ENCODE results near the gene EME2.
"Not testable (repeated sequence)": the region's sequence is repeated elsewhere in the genome, so short reads cannot be mapped to it uniquely, and the experiment has no call there.

EME2 gene, protein sequence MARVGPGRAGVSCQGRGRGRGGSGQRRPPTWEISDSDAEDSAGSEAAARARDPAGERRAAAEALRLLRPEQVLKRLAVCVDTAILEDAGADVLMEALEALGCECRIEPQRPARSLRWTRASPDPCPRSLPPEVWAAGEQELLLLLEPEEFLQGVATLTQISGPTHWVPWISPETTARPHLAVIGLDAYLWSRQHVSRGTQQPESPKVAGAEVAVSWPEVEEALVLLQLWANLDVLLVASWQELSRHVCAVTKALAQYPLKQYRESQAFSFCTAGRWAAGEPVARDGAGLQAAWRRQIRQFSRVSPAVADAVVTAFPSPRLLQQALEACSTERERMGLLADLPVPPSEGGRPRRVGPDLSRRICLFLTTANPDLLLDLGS

DNA sequence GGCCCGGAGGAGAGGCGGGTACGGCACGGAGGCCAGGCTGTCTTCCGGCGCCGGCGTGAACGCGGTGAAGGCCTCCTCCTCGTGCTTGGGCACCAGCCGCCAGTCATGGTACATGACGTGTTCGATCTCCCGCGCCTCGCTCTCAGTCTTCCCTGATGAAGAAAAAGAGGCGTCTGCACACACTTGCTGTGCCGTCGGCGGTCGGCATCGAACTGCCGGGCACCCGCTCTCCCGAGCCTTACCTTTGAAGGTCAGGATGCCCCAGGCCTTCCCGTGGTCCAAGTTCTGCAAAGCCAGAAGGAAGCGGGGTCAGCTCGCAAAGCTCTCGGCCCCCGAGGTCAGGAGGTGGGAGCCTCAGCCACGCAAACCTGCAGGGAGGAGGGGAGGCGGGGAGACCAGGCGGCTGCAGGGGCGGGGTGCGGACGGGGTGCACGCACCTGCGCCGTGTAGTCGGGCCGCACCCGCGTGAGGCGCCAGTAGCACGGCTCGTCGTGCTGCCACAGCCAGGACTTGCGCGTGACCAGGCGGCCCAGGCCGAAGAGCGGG, at the start of gene EME2:
EME2 (plus strand) TSS at position 449 of the 546 bp plus-strand sequence. CDS start 418 bp downstream, outside the sequence.
- peaks cover 4% of the 10 kb centered on the region for H3K4me1 Mint-ChIP-seq (ENCODE audit: low read depth)

DNA sequence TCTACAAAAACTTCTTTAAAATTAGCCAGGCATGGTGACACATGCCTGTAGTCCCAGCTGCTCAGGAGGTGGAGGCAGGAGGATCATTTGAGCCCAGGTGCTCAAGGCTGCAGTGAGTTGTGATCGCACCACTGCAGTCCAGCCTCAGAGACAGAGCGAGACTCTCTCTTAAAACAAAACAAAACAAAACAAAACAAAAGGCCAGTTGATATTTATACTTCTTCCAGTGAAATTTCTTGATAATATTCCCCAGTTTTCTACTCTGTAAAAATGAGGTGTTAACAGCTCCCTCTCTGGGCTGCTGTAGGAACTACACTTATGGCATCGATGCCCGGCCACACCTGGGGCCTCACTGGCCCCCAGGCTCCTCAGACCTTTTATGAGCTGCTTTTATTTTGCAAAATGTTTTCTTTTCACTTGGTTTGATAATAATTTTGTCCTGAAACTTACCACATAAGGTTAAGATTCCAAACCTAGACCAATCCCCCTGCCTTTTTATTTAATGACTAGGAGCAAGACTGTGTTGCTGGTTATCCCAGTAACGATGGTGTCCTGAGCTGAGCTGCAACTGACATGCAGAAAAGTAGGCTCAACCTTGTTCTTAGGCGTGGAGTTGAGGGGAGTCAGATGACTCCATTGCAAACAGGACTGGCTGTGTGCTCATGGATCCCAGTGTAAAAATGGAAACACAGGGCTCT, 49.0 kb upstream of the EME2 start:
- H3K36me3 Mint-ChIP-seq (ENCODE audit: low read depth), result peaks cover 9% of the 10 kb centered on the region
- peaks cover 20% of the 10 kb centered on the region for H3K4me1 Mint-ChIP-seq (ENCODE audit: low read depth)
- no peaks in the 10 kb centered on the region for H3K27me3 Mint-ChIP-seq (ENCODE audit: low read depth)
- no peaks in the 10 kb centered on the region for H3K9me3 Mint-ChIP-seq
- peak overlapping the region; percentile 54 for H3K4me3 Mint-ChIP-seq
- H3K27ac Mint-ChIP-seq, result peak overlapping the region; percentile 27

More for the DNA sequence above, at the start of gene EME2:
- peaks cover 11% of the 10 kb centered on the region for H3K36me3 Mint-ChIP-seq (ENCODE audit: low read depth)
- peak within 1 kb of the TSS; percentile 99 for H3K27ac Mint-ChIP-seq
- peak within 1 kb of the TSS; percentile 100 for H3K4me3 Mint-ChIP-seq
- no peaks in the 10 kb centered on the region for H3K9me3 Mint-ChIP-seq
- H3K27me3 Mint-ChIP-seq (ENCODE audit: low read depth), result no peaks in the 10 kb centered on the region

DNA sequence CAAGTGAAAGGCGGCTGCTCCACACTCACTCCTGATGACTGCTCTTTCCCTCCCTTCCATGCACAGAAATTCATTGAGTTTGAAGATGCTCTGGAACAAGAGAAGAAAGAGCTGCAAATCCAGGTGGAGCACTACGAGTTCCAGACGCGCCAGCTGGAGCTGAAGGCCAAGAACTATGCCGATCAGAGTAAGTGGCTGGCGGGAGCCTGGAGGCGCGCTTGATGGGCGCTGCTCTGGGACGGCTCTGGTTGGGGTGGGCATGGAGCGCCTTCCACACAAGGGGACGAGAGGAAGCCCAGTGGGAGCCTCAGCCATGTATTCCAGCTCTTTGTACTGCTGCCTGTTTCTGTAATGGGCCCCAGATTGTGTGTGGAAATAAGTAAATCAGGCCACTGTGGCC, 48.1 kb upstream of the EME2 start:
- Mint-ChIP-seq H3K27ac (no peak overlapping the region), H3K4me1 (ENCODE audit: low read depth) (peaks cover 19% of the 10 kb centered on the region), H3K9me3 (no peaks in the 10 kb centered on the region), H3K4me3 (no peak overlapping the region), H3K36me3 (ENCODE audit: low read depth) (peaks cover 12% of the 10 kb centered on the region), H3K27me3 (ENCODE audit: low read depth) (no peaks in the 10 kb centered on the region)

DNA sequence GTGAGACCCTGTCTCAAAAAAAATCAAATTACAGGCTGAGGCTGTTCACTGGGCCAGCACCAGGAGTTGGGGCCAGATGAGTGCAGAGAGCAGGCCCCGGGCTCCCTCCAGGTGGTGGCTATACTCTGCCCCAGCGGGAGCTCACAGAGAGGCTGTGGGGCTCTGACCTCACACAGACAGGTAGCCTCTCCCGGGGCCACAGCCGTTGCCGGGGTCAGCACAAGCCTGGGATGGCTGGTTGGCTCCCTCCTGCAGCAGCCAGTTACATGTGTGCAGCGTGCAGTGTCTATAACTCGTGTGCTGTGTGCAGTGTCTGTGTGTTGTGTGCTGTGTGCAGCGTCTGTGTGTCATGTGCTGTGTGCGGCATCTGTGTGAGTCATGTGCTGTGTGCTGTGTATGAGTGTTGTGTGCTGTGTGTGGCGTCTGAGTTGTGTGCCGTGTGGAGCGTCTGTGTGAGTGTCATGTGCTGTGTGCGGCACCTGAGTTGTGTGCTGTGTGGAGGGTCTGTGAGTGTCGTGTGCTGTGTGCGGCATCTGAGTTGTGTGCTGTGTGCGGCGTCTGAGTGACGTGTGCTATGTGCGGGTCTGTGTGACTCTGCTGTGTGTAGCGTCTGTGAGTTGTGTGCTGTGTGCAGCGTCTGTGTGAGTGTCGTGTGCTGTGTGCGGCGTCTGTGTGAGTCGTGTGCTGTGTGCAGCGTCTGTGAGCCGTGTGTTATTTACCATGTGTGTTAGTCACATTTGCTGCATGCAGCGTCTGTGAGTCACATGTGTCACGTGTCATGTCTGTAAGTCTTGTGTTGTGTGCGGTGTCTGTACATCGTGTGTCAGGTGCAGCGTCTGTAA, 45.7 kb upstream of the EME2 start:
- H3K27ac Mint-ChIP-seq, result peak overlapping the region; percentile 1
- no peaks in the 10 kb centered on the region for H3K9me3 Mint-ChIP-seq
- H3K4me3 Mint-ChIP-seq, result no peak overlapping the region
- peaks cover 12% of the 10 kb centered on the region for H3K4me1 Mint-ChIP-seq (ENCODE audit: low read depth)
- H3K27me3 Mint-ChIP-seq (ENCODE audit: low read depth), result no peaks in the 10 kb centered on the region
- peaks cover 15% of the 10 kb centered on the region for H3K36me3 Mint-ChIP-seq (ENCODE audit: low read depth)

DNA sequence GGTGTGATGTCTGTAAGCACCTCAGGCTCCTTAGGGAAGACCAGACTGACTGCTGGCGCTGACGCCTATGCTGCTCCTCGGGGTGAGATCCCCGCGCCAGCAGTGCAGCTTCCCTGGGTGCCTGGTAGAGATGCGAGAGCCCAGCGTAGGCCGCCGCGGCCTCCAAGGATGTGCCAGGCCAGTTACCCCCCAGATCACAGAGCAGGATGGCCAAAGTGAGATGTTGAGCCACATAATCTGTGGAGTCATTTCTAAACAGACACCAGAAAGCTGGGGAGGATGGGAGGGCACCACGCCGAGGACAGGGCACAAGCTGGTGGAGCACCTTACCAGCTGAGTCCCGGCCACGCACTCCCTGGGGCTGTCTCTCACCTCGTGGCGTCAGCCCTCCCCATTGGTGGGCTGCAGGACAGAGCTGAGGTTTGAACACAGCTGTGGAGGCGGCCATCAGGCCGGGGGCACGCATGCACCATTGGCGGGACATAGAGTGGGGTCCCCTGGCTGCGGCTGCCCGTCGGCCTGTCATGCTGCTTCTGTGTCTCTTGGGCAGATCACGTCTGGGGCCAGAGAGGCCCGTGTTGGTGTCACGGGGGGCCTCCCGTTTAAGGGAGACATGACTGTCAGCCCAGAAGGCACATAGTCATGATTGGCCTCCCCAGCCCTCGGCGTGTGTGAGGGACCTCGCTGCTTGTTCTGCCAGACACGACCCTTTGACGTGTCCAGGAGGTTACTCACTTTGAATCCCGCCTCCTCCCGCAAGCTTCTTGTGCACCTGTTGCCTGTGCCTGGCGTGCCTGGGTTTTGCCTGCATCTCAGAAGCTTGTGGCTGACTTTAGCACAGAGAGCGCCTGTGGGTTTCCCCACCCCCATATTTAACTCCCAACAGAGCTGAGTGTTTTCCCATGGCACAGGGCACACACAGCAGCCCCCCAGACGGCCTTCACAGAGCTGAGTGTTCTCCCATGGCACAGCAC, 44.7 kb upstream of the EME2 start:
- Mint-ChIP-seq H3K4me1 (ENCODE audit: low read depth) (peaks cover 7% of the 10 kb centered on the region), H3K36me3 (ENCODE audit: low read depth) (peaks cover 18% of the 10 kb centered on the region), H3K4me3 (no peak overlapping the region), H3K27ac (no peak overlapping the region), H3K27me3 (ENCODE audit: low read depth) (no peaks in the 10 kb centered on the region), H3K9me3 (no peaks in the 10 kb centered on the region)

DNA sequence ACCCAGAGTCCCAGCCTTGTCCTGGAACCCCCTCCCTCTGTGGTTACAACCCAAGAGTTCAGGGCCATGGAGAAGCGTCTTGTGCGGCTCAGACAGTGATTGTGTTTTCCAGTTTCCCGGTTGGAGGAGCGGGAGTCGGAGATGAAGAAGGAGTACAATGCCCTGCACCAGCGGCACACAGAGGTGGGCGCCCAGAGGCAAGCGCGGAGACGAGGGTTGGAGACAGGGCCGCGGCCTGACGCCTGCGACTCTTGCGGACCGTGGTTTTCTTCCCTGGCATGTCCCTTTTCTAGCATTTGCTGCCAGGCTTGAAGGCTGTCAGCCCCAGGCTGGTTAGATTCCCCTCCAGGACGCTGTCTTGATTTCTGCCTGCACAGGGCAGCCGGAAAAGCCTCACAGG, 43.6 kb upstream of the EME2 start:
- no peak overlapping the region for H3K27ac Mint-ChIP-seq
- no peaks in the 10 kb centered on the region for H3K9me3 Mint-ChIP-seq
- no peaks in the 10 kb centered on the region for H3K27me3 Mint-ChIP-seq (ENCODE audit: low read depth)
- no peaks in the 10 kb centered on the region for H3K4me1 Mint-ChIP-seq (ENCODE audit: low read depth)
- H3K4me3 Mint-ChIP-seq, result no peak overlapping the region
- H3K36me3 Mint-ChIP-seq (ENCODE audit: low read depth), result peaks cover 24% of the 10 kb centered on the region

DNA sequence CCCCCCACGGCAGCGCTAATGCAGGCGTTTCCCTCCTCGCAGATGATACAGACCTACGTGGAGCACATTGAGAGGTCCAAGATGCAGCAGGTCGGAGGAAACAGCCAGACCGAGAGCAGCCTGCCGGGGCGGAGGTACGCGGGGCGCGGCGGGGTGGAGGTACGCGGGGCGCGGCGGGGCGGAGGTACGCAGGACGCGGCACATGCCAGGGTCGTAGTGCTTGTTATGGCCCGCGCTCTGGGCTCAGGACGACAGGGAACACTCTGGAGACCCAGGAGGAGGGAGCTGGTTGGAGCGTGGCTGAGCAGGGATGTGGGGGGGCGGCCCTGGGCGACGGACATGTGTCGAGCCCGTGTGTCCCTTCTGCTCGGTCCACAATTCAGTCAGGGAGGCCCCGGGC, 43.2 kb upstream of the EME2 start:
- Mint-ChIP-seq H3K36me3 (ENCODE audit: low read depth) (peaks cover 24% of the 10 kb centered on the region), H3K4me3 (no peak overlapping the region), H3K27ac (no peak overlapping the region), H3K4me1 (ENCODE audit: low read depth) (no peaks in the 10 kb centered on the region), H3K27me3 (ENCODE audit: low read depth) (no peaks in the 10 kb centered on the region), H3K9me3 (no peaks in the 10 kb centered on the region)

DNA sequence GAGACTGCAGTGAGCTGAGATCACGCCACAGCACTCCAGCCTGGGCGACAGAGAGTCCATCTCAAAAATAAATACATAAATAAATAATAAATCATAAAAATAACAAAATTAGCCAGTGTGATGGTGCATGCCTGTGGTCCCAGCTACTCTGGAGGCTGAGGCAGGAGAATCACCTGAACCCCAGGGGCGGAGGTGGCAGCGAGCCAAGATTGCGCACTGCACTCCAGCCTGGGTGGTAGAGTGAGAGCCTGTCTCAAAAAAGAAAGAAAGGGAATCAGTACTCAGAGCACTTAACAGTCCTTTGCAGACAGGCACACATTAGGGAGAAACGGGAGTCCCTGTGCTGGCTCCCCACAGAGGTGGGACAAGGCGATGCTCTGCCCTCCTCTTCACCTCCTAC, 41.5 kb upstream of the EME2 start:
- Mint-ChIP-seq H3K27me3 (ENCODE audit: low read depth) (no peaks in the 10 kb centered on the region), H3K4me3 (no peak overlapping the region), H3K4me1 (ENCODE audit: low read depth) (no peaks in the 10 kb centered on the region), H3K36me3 (ENCODE audit: low read depth) (peaks cover 24% of the 10 kb centered on the region), H3K9me3 (no peaks in the 10 kb centered on the region), H3K27ac (no peak overlapping the region)

DNA sequence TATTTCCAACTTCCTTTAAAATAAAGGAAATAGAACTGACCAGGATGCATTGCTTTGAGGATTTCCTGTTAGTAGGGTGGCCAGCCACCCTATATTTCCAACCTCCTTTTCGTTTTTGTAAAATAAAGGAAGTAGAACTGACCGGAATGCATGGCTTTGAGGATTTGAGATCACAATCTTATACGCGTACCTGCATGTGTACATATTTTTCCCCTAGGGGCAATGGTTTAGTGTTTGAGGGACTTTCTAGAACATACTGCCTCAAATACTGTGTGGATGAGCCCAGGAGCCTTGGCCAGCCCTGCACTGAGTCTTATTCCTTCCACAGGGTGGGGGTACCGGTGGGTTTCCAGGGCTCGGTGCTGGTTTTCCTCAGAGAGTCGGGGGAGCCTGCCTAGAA, 41.0 kb upstream of the EME2 start:
- H3K4me1 Mint-ChIP-seq (ENCODE audit: low read depth), result no peaks in the 10 kb centered on the region

DNA sequence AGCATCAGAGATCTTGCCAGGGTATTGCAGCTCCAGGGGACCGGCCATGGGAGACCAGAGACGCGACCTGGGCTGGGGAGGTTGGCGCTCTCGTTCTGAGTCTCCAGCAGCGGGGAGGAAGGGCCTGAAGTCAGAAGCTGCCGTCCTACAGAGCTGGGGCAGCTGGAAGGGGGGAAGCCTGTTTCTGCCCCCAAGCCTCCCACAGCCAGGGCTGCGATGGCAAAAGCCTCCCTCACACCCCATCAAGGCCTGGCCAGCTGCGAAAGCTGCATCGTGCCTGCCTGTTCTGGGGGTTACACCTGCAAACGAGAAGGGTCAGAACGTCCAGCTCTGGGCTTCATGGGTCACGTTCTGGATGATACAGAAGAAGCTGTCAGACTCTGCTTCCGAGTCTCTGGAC, 40.5 kb upstream of the EME2 start:
- H3K9me3 Mint-ChIP-seq, result no peaks in the 10 kb centered on the region
- H3K27ac Mint-ChIP-seq, result no peak overlapping the region
- H3K4me1 Mint-ChIP-seq (ENCODE audit: low read depth), result no peaks in the 10 kb centered on the region
- H3K36me3 Mint-ChIP-seq (ENCODE audit: low read depth), result peaks cover 21% of the 10 kb centered on the region
- no peaks in the 10 kb centered on the region for H3K27me3 Mint-ChIP-seq (ENCODE audit: low read depth)
- H3K4me3 Mint-ChIP-seq, result no peak overlapping the region

More for the DNA sequence above, 41.0 kb upstream of the EME2 start:
- Mint-ChIP-seq H3K4me3 (no peak overlapping the region), H3K27ac (no peak overlapping the region), H3K36me3 (ENCODE audit: low read depth) (peaks cover 24% of the 10 kb centered on the region), H3K27me3 (ENCODE audit: low read depth) (no peaks in the 10 kb centered on the region), H3K9me3 (no peaks in the 10 kb centered on the region)

DNA sequence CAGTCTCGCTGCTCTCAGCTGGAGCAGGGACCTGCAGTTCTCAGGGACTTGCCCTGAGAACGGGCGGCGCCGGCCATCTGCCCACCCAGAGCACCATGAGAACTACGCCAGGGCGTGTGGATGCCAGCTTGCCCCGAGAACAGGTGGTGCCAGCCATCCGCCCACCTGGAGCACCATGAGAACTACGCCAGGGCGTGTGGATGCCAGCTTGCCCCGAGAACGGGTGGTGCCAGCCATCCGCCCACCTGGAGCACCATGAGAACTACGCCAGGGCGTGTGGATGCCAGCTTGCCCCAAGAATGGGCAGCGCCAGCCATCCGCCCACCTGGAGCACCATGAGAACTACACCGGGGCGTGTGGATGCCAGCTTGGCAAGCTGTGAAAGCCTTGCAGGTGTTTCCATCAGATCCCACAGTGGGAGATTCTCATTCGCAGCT, 40.0 kb upstream of the EME2 start:
- not testable (repeated sequence) for H3K4me1 Mint-ChIP-seq (ENCODE audit: low read depth); H3K27me3 Mint-ChIP-seq (ENCODE audit: low read depth); H3K9me3 Mint-ChIP-seq; H3K4me3 Mint-ChIP-seq; H3K27ac Mint-ChIP-seq
- H3K36me3 Mint-ChIP-seq (ENCODE audit: low read depth), result peaks cover 16% of the 10 kb centered on the region

DNA sequence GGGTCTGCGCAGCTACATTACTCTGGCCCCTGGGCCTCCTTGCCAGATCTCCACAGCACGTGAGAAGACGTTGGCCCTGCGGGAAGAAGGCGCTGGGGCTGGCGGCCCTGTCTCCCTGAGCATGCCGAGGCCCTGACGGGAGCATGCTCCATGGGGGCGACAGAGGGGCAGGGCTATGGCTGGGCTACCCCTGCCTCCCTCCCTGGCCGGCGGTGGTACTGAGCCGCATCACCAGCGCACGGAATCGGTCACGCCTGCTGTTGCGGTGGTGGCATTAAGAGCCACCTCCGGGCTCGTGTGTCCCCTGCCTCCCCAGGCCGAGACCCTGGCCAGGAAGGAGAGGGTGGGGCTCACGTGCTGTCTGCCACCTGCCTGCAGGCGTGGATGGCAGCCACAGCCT, 38.5 kb upstream of the EME2 start:
- Mint-ChIP-seq H3K4me3 (no peak overlapping the region), H3K36me3 (ENCODE audit: low read depth) (peaks cover 12% of the 10 kb centered on the region), H3K27me3 (ENCODE audit: low read depth) (no peaks in the 10 kb centered on the region), H3K9me3 (no peaks in the 10 kb centered on the region), H3K27ac (no peak overlapping the region), H3K4me1 (ENCODE audit: low read depth) (no peaks in the 10 kb centered on the region)

DNA sequence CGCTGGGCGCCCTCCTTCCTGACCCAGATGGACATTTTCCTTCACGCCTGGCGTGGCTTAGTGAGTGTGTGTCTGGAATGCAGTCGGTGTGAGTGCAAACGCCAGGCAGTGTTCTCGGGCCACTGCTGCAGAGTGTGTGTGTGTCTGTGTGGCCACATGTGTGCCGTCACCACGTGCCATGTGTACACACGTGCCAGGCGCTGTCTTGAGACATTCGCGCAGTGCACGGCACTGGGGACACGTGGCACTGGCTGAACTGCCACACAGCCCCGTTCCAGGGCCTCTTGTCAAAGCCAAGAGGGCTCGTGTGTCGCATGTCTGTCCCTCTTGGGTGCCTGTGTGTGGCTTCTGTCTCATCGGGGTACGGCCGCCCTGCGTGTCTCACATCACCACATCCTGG, 37.8 kb upstream of the EME2 start:
- peaks cover 12% of the 10 kb centered on the region for H3K36me3 Mint-ChIP-seq (ENCODE audit: low read depth)
- no peak overlapping the region for H3K4me3 Mint-ChIP-seq
- H3K27ac Mint-ChIP-seq, result no peak overlapping the region
- H3K9me3 Mint-ChIP-seq, result no peaks in the 10 kb centered on the region
- H3K27me3 Mint-ChIP-seq (ENCODE audit: low read depth), result no peaks in the 10 kb centered on the region
- H3K4me1 Mint-ChIP-seq (ENCODE audit: low read depth), result no peaks in the 10 kb centered on the region

All from T-helper 1 cell treated with Interleukin-12 subunit alpha and Interleukin-12 subunit beta and Interleukin-4 antibody, amounts not matched to agents 30 μg/mL and 1 μg/mL, for 36 hours (primary cell).